ENCODE results near the gene NWD2. TPM values are rescaled to one million over a fixed set of nuclear protein-coding genes. Genes with fewer than 3 reads are reported as not detected.

The NWD2 gene
- total RNA-seq, 1 donor from 2014 or later, result 1.5 TPM

- Mint-ChIP-seq H3K27ac (no peak overlapping the region), H3K36me3 (no peaks in the 10 kb centered on the region), H3K4me1 (ENCODE audit: unreplicated experiment) (no peaks in the 10 kb centered on the region), H3K9me3 (no peaks in the 10 kb centered on the region), H3K27me3 (peaks cover 3% of the 10 kb centered on the region), H3K4me3 (no peak overlapping the region)
- no peak for TF ChIP-seq CTCF (conservative IDR thresholded peaks at IDR 0.05)
- DNase-seq (ENCODE audit: extremely low spot score, unreplicated experiment), result no peak
Measured at GRCh38 chr4:37385424-37385823, 140.9 kb downstream of the NWD2 start.

- Mint-ChIP-seq H3K9me3 (no peaks in the 10 kb centered on the region), H3K27ac (no peak overlapping the region)
- DNase-seq (ENCODE audit: extremely low spot score, unreplicated experiment), result no peak
Measured at GRCh38 chr4:37388681-37389365, 144.3 kb downstream of the NWD2 start.

DNA sequence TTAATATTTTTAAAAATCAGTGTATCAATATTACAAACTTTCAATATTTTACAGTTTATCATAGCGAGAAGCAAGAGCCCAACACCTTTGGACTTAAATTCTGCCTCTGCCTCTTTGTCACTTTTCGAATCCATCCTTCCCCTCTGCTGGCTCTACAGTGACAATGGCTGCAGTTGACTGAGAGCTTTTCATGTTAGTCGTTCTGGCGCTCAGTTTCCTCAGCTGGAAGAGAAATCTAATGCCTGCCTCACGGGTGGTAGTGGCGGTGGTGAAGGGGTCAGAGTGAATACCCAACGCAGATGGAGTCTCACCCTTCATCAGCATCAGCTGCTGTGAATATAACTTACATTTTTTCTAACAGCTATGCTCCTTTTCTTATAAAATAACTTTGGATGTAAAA, 144.8 kb downstream of the NWD2 start:
- H3K27ac Mint-ChIP-seq, result no peak overlapping the region

More at GRCh38 chr4:37388681-37389365, 144.3 kb downstream of the NWD2 start:
- peaks cover 3% of the 10 kb centered on the region for H3K27me3 Mint-ChIP-seq
- no peak for TF ChIP-seq CTCF (conservative IDR thresholded peaks at IDR 0.05)
- H3K36me3 Mint-ChIP-seq, result no peaks in the 10 kb centered on the region
- no peak overlapping the region for H3K4me3 Mint-ChIP-seq
- H3K4me1 Mint-ChIP-seq (ENCODE audit: unreplicated experiment), result no peaks in the 10 kb centered on the region

DNA sequence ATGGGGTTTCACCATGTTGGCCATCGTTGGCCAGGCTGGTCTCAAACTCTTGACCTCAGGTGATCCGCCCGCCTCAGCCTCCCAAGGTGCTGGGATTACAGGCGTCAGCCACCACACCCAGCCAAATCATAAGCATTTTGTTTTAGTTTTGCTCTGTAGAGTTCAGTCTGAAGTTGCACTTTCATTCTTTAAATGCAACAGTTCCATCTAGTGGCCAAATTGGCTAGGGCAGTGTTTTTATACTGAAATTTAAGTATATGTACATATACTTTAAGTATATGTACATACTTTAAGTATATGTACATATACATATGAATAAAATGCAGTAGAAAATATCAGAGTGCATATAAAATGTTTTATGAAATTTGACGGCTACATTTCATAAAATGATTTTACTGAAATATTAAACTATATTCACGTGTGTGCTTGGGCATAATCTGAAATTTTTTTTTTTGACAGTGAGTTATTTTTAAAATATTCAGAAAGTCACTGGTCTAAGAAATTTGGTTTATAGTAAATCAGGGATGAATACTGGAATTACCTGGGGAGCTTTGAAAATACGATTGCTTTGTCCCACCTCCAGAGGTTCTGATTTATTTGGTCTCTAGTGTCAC, 145.5 kb downstream of the NWD2 start:
- Mint-ChIP-seq H3K36me3 (no peaks in the 10 kb centered on the region), H3K4me3 (no peak overlapping the region), H3K4me1 (ENCODE audit: unreplicated experiment) (no peaks in the 10 kb centered on the region), H3K9me3 (no peaks in the 10 kb centered on the region), H3K27me3 (peaks cover 3% of the 10 kb centered on the region), H3K27ac (no peak overlapping the region)
- peak; percentile 94 for TF ChIP-seq CTCF (conservative IDR thresholded peaks at IDR 0.05)
- no peak for DNase-seq (ENCODE audit: extremely low spot score, unreplicated experiment)

More for the DNA sequence above, 144.8 kb downstream of the NWD2 start:
- H3K4me1 Mint-ChIP-seq (ENCODE audit: unreplicated experiment), result no peaks in the 10 kb centered on the region
- H3K9me3 Mint-ChIP-seq, result no peaks in the 10 kb centered on the region
- no peak for TF ChIP-seq CTCF (conservative IDR thresholded peaks at IDR 0.05)
- no peak for DNase-seq (ENCODE audit: extremely low spot score, unreplicated experiment)
- peaks cover 3% of the 10 kb centered on the region for H3K27me3 Mint-ChIP-seq
- H3K4me3 Mint-ChIP-seq, result no peak overlapping the region
- no peaks in the 10 kb centered on the region for H3K36me3 Mint-ChIP-seq

GRCh38 chr4:37392521-37393255, 148.1 kb downstream of the NWD2 start:
- H3K27ac Mint-ChIP-seq, result no peak overlapping the region
- no peak for DNase-seq (ENCODE audit: extremely low spot score, unreplicated experiment)
- H3K27me3 Mint-ChIP-seq, result no peaks in the 10 kb centered on the region
- no peak overlapping the region for H3K4me3 Mint-ChIP-seq
- H3K9me3 Mint-ChIP-seq, result peaks cover under 1% of the 10 kb centered on the region
- no peak for TF ChIP-seq CTCF (conservative IDR thresholded peaks at IDR 0.05)
- no peaks in the 10 kb centered on the region for H3K4me1 Mint-ChIP-seq (ENCODE audit: unreplicated experiment)
- H3K36me3 Mint-ChIP-seq, result no peaks in the 10 kb centered on the region
